Measurements from ENCODE around the gene NES. TPM values are rescaled to one million over a fixed set of nuclear protein-coding genes. Genes with fewer than 3 reads are reported as not detected.
A peak's percentile ranks its signal among the peaks of the same experiment; 100 is the strongest.

Gene NES
- total RNA-seq, 1 experiment from 2014 or later = 8.4 TPM

- no peak for TF ChIP-seq SP1 (IDR thresholded peaks at IDR 0.05; ENCODE audit: low read depth)
- TF ChIP-seq EZH2phosphoT487 (IDR thresholded peaks at IDR 0.05; ENCODE audit: borderline replicate concordance) = no peak
- TF ChIP-seq SIN3A (IDR thresholded peaks at IDR 0.05; ENCODE audit: low read depth) = no peak
- TF ChIP-seq CEBPB (IDR thresholded peaks at IDR 0.05; ENCODE audit: low read depth) = no peak
- no peak for TF ChIP-seq ZFX (IDR thresholded peaks at IDR 0.05)
- no peak for TF ChIP-seq TCF7L2 (IDR thresholded peaks at IDR 0.05; ENCODE audit: borderline replicate concordance, extremely low read depth, insufficient read depth, insufficient read length)
- TF ChIP-seq POLR2AphosphoS5 (IDR thresholded peaks at IDR 0.05; ENCODE audit: low read depth, low read length) = no peak; the same call in 1 of the 2 replicates
- TF ChIP-seq, protein P1, sequence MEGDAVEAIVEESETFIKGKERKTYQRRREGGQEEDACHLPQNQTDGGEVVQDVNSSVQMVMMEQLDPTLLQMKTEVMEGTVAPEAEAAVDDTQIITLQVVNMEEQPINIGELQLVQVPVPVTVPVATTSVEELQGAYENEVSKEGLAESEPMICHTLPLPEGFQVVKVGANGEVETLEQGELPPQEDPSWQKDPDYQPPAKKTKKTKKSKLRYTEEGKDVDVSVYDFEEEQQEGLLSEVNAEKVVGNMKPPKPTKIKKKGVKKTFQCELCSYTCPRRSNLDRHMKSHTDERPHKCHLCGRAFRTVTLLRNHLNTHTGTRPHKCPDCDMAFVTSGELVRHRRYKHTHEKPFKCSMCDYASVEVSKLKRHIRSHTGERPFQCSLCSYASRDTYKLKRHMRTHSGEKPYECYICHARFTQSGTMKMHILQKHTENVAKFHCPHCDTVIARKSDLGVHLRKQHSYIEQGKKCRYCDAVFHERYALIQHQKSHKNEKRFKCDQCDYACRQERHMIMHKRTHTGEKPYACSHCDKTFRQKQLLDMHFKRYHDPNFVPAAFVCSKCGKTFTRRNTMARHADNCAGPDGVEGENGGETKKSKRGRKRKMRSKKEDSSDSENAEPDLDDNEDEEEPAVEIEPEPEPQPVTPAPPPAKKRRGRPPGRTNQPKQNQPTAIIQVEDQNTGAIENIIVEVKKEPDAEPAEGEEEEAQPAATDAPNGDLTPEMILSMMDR (IDR thresholded peaks at IDR 0.05 in 2 of 3, conservative IDR thresholded peaks at IDR 0.05 in 1 of 3; ENCODE audit: borderline replicate concordance in 1 of 3, insufficient read depth in 1 of 3, low read depth in 2 of 3, low read length in 2 of 3) = no peak
- TF ChIP-seq EZH2 (IDR thresholded peaks at IDR 0.05) = no peak
- no peak for TF ChIP-seq ELF1 (IDR thresholded peaks at IDR 0.05; ENCODE audit: borderline replicate concordance, low read depth)
Observed at GRCh38 chr1:156657741-156658319, 19.4 kb downstream of the NES start (continued).

DNA sequence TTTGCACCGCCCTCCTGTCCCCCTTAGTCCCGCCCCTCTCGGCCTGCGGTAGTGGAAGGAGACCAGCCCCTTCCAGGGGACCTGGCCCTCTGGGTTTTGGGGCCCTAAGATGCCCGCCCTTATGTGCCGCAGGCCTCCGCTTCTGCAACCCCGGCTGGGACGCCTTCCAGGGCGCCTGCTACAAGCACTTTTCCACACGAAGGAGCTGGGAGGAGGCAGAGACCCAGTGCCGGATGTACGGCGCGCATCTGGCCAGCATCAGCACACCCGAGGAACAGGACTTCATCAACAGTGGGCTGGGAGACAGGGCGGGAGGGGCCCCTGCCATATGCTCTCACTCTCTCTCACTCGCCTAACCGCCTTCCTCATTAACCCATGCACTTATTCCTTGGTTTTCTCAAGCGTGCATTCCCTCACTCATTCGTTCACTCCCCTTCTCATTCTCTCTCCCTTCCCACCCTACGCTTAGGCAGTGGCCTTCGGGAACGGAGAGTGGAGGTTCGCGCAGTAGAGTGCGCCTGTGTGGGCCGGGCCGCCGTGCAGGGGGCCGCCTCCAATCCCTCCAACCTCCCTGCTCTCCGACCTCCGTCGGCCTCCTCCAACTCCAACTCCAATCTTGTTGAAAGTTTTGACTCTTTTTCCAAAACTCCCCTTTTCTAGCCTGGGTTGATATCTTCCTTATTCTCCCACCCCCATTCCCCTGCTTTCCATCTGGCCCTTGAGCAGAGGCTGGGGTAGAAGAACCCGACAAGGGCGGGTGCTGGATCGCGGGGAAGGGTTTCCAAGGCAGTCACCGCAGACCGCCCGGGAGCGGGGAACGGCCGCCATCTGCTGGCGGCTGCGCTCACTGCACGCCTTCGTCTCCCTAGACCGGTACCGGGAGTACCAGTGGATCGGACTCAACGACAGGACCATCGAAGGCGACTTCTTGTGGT, 20.1 kb downstream of the NES start:
- H3K4me2 ChIP-seq (ENCODE audit: low read length) = peak overlapping the region; percentile 94
- intact Hi-C loops (cut with micrococcal nuclease) = loop anchor here (1.0 kb wide), 1 partner anchor 30 kb away; no protein-coding TSS in a partner anchor
- ChIA-PET CTCF (interaction anchor here (0.9 to 1.2 kb wide), 4 partner anchors 20 to 69 kb away, joined by 3 to 5 read pairs (median 4); partner anchors contain the start of genes CRABP2 and NES), RAD21 (ENCODE audit: low non-redundant PET in 1 of 2, low total read pairs in 2 of 2, uncharacterized antibody in 2 of 2, unreplicated experiment in 2 of 2) (interaction anchor here in 1 of 2 experiments (0.6 kb wide), 1 partner anchor 28 kb away, joined by 3 read pairs; no protein-coding TSS in a partner anchor), POLR2A (no interaction called here)
- ATAC-seq = 0 out of 2 replicates have a peak, but pooled peaks have one; percentile 19
- no peaks in the 10 kb centered on the region for H3K27me3 ChIP-seq (ENCODE audit: insufficient read depth, low read length)
- H3K9me2 ChIP-seq (ENCODE audit: insufficient read depth) = no peaks in the 10 kb centered on the region
- no peak overlapping the region for H3K9ac ChIP-seq (ENCODE audit: low read length)
- peaks cover 23 to 47% of the 10 kb centered on the region in 2 experiments for H3K4me1 ChIP-seq (ENCODE audit: control insufficient read depth in 1 of 2, insufficient read depth in 2 of 2, low read length in 2 of 2)
- no peak overlapping the region for H2AFZ ChIP-seq (ENCODE audit: low read depth, low read length, poor library complexity, severe bottlenecking)
- BruUV-seq (replicated peaks) = no TSS peak
- H3K4me3 ChIP-seq (replicated peaks in 1 of 2; ENCODE audit: low read depth in 1 of 2, low read length in 2 of 2) = no peak overlapping the region
- H3K36me3 ChIP-seq (ENCODE audit: control insufficient read depth in 1 of 2, insufficient read depth in 2 of 2, low read length in 2 of 2) = peaks cover 20 to 39% of the 10 kb centered on the region in 2 experiments
- H3K9me3 ChIP-seq (ENCODE audit: control insufficient read depth in 1 of 2, insufficient read depth in 1 of 2, low read depth in 1 of 2, low read length in 2 of 2) = no peaks in the 10 kb centered on the region
- H3K79me2 ChIP-seq (ENCODE audit: insufficient read depth, low read length) = peaks cover 91% of the 10 kb centered on the region
- DNase-seq (ENCODE audit: low read depth, low spot score) = no peak
- H4K20me1 ChIP-seq (ENCODE audit: insufficient read depth) = peaks cover 10% of the 10 kb centered on the region; the same call in 1 of the 2 replicates
- H3K27ac ChIP-seq (ENCODE audit: low read depth, low read length) = no peak overlapping the region; the same call in 1 of the 2 replicates
- 0 out of 2 replicates have a peak, but pooled peaks have one; percentile 8 for TF ChIP-seq POLR2AphosphoS5 (IDR thresholded peaks at IDR 0.05; ENCODE audit: low read depth, low read length)
- TF ChIP-seq JUND (IDR thresholded peaks at IDR 0.05) = no peak
- no peak for TF ChIP-seq EZH2 (IDR thresholded peaks at IDR 0.05)
- no peak for TF ChIP-seq CBX3 (IDR thresholded peaks at IDR 0.05; ENCODE audit: low read depth)
- TF ChIP-seq YY1 (IDR thresholded peaks at IDR 0.05; ENCODE audit: extremely low read depth, insufficient replicate concordance, low read depth, low read length) = peak; percentile 10
- TF ChIP-seq, protein P1 (IDR thresholded peaks at IDR 0.05 in 2 of 3, conservative IDR thresholded peaks at IDR 0.05 in 1 of 3; ENCODE audit: borderline replicate concordance in 1 of 3, insufficient read depth in 1 of 3, low read depth in 2 of 3, low read length in 2 of 3) = peak in 2 of 3 experiments; percentile 90 to 92; a peak in 4 of 6 replicates
